Peyer's patch (tissue), 4 donors: ENCODE results near the gene CIAO2B.

ENCODE experiments used
- POLR2A ChIP-seq, 2 donors: fragments of 450-650 bp; IDR thresholded peaks; one replicate each; pipeline ENCODE4 v1.5.1; 2017; ENCODE audit warnings: antibody characterized with exemption in 2 of 2, mild to moderate bottlenecking in 2 of 2, moderate library complexity in 2 of 2
- TF ChIP-seq, protein P1 (sequence below), 6 experiments: fragments of 450-650 bp in 4 of 6; fragments of 200-600 bp in 2 of 6; sonication (generic) in 1 of 6; IDR thresholded peaks; one replicate each; pipeline ENCODE4 v1.5.1; 2017 to 2019; ENCODE audit warnings: antibody characterized with exemption in 6 of 6, mild to moderate bottlenecking in 3 of 6, moderate library complexity in 1 of 6

DNA sequence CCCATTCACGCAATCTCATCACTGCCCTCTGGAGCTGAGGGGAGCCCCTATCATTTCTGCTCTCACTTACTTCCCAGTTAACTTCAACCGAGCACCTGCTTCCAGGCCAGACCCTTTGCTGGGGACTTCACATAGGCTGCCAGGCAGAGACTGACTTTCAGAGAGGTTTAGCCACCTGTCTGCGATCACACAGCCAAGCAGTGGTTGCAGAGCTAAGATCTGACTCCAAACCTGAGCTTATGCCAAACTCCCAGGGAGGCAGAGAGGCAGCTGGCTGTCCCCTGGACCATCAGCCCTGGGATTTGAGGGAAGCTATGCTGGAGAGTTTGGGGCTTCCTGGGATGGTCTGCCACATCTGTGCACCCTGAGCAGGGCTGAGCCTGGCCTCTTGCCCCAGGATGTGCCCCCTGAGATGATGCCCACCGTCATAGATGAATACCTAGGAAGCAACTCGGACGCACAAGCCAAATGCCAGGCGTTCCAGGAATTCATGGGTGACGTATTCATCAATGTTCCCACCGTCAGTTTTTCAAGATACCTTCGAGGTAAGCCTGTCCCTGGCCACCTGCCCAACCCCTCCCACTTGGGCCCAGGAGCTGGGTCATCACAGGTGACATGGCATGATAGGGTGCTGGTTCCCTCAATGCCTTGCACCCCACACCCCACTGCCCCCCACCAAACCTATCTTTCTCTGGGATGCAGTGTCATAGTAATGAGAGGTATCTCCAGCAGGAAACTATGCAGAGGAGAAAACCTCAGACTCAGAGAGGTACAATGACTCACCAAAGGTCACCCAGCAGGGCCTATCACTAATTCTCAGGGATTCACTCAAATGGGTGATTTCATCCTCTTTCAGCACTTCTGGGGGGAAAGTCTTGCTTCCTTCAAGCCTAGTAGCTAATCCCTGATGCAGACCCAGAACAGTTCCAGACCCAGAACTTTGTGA is 36.8 kb upstream of the CIAO2B start:
- TF ChIP-seq POLR2A (IDR thresholded peaks at IDR 0.05): no peak
- TF ChIP-seq, protein P1, sequence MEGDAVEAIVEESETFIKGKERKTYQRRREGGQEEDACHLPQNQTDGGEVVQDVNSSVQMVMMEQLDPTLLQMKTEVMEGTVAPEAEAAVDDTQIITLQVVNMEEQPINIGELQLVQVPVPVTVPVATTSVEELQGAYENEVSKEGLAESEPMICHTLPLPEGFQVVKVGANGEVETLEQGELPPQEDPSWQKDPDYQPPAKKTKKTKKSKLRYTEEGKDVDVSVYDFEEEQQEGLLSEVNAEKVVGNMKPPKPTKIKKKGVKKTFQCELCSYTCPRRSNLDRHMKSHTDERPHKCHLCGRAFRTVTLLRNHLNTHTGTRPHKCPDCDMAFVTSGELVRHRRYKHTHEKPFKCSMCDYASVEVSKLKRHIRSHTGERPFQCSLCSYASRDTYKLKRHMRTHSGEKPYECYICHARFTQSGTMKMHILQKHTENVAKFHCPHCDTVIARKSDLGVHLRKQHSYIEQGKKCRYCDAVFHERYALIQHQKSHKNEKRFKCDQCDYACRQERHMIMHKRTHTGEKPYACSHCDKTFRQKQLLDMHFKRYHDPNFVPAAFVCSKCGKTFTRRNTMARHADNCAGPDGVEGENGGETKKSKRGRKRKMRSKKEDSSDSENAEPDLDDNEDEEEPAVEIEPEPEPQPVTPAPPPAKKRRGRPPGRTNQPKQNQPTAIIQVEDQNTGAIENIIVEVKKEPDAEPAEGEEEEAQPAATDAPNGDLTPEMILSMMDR (IDR thresholded peaks at IDR 0.05): no peak
